ENCODE results near the gene PTPRK. TPM values are rescaled to one million over a fixed set of nuclear protein-coding genes. Genes with fewer than 3 reads are reported as not detected.

Gene PTPRK
- total and polyA plus RNA-seq, 9 of the 15 experiments (the other 6 are each of a cell fraction or from before 2014, with no cell fraction given) = 0.04 to 0.51 TPM; not detected in 7

DNA sequence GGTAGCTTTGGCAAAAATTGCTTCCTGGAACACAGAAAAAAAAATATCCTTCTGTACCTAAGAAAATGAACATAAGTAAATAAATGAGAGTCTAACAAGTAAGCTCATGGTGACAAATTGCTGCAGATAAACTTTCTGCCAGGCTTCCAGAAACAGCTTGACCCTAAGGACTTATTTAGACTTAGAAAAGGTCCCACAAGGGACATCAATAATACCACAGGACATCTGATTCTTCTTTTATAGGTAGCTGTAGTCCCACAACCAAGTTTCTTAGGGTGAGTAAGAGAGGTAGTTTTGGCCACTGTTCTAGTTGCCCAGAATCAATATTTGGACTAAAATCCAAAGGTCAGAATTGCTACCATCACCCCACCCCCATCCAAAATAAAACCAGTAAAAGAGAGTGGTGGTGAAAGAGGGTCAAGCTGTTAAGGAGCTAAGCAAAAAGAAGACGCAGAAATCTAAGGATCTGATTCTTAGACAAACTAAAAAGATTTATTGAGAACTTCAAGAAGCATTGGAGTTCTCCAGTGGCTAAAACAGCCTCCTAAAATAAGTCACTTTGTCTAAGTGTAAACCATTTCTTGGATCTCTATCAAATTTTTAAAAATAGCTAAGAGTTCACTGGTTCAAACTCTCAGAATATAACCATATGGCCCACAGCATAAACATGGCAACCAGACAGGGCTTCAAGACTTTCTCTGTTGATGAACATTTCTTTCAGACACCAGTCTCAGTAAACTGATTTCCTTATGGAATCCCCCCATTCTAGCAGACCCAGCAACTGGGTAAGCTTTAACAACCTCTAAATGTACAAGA lies 180.6 kb downstream of the PTPRK start (continued):
- TF ChIP-seq STAT5A (IDR thresholded peaks at IDR 0.05; ENCODE audit: borderline replicate concordance, low read length) (no peak), PRMT5 (CRISPR knock-in tag; IDR thresholded peaks at IDR 0.05) (no peak), ZNF354B (CRISPR knock-in tag; IDR thresholded peaks at IDR 0.05) (no peak), NCOA4 (IDR thresholded peaks at IDR 0.05; ENCODE audit: partially characterized antibody) (no peak), PPARD (CRISPR knock-in tag; IDR thresholded peaks at IDR 0.05) (no peak), ZNF311 (CRISPR knock-in tag; IDR thresholded peaks at IDR 0.05) (no peak), ZNF766 (CRISPR knock-in tag; conservative IDR thresholded peaks at IDR 0.05) (no peak)

DNA sequence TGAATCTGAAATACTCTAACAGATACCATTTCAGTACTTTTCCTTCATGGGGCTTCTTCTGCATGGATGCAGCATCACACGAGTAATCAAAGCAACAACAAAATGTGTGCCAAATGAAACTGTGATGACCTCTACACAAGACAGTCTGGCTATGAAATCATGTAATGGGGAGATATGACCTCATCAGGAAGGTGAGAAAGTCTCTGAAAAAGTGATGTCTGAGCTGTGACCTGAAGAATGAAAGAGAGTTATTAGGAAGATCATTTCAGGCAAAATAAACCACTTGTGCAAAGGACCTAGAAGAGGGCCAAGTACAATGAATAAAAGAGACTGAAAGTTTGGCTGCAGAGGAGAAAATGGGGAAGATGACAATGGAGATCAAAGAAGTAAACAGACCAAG lies 182.8 kb downstream of the PTPRK start:
- no peak for FAIRE-seq
- no peak overlapping the region for H3K9ac ChIP-seq (ENCODE audit: insufficient read depth in 1 of 2, low read depth in 2 of 2, low read length in 2 of 2)
- no peaks in the 10 kb centered on the region for H3K27me3 ChIP-seq (ENCODE audit: control insufficient read depth in 2 of 2, insufficient read depth in 2 of 2, low read length in 2 of 2)
- H3K9me1 ChIP-seq (ENCODE audit: control insufficient read depth, insufficient read depth, low read length) = no peaks in the 10 kb centered on the region
- intact Hi-C loops (cut with micrococcal nuclease) (no loop called here), in situ Hi-C loops (cut with MboI) (no loop called here)
- H3K36me3 ChIP-seq (ENCODE audit: control insufficient read depth, insufficient read depth, low read length) = no peaks in the 10 kb centered on the region
- no peaks in the 10 kb centered on the region for H4K20me1 ChIP-seq (replicated peaks; ENCODE audit: control insufficient read depth, insufficient read depth, low read length)
- CTCF ChIA-PET (ENCODE audit: low intra/inter-chr PET ratio) = no interaction called here
- ATAC-seq = no peak
- no peaks in the 10 kb centered on the region for H3K4me1 ChIP-seq (replicated peaks in 1 of 2; ENCODE audit: control insufficient read depth in 2 of 2, insufficient read depth in 2 of 2, low read length in 2 of 2)
- no peak overlapping the region for H3K27ac ChIP-seq (ENCODE audit: extremely low read depth, low read depth, low read length)
- H3K4me2 ChIP-seq (ENCODE audit: insufficient read depth, low read length) = no peak overlapping the region
- H3K79me2 ChIP-seq (ENCODE audit: control insufficient read depth, insufficient read depth, low read length) = no peaks in the 10 kb centered on the region
- no TSS peak for BruUV-seq (replicated peaks)
- no peak for DNase-seq (ENCODE audit: extremely low read depth in 1 of 4, low spot score in 3 of 4)
- whole genome bisulfite sequencing (ENCODE audit: insufficient coverage, low coverage, missing lambda C conversion rate) = 0% methylated on average over 1 of the region's 1 CpG
- no peak overlapping the region for H2AFZ ChIP-seq (ENCODE audit: low read depth, low read length)
- no peak overlapping the region for H3K4me3 ChIP-seq
- POLR2A ChIA-PET = no interaction called here
- H3K9me3 ChIP-seq (replicated peaks; ENCODE audit: control insufficient read depth, insufficient read depth, low read depth, low read length) = no peaks in the 10 kb centered on the region
- TF ChIP-seq, protein P1, sequence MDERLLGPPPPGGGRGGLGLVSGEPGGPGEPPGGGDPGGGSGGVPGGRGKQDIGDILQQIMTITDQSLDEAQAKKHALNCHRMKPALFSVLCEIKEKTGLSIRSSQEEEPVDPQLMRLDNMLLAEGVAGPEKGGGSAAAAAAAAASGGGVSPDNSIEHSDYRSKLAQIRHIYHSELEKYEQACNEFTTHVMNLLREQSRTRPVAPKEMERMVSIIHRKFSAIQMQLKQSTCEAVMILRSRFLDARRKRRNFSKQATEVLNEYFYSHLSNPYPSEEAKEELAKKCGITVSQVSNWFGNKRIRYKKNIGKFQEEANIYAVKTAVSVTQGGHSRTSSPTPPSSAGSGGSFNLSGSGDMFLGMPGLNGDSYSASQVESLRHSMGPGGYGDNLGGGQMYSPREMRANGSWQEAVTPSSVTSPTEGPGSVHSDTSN (CRISPR knock-in tag; IDR thresholded peaks at IDR 0.05; ENCODE audit: low read depth) = no peak
- TF ChIP-seq, protein P1 (tag; conservative IDR thresholded peaks at IDR 0.05; ENCODE audit: low read depth) = no peak
- TF ChIP-seq ZFPM2 (CRISPR knock-in tag; IDR thresholded peaks at IDR 0.05) (no peak), ZSCAN32 (CRISPR knock-in tag; IDR thresholded peaks at IDR 0.05) (no peak), FOXP1 (CRISPR knock-in tag; IDR thresholded peaks at IDR 0.05) (no peak), NBN (IDR thresholded peaks at IDR 0.05; ENCODE audit: low read depth) (no peak)
- TF ChIP-seq, protein P2, sequence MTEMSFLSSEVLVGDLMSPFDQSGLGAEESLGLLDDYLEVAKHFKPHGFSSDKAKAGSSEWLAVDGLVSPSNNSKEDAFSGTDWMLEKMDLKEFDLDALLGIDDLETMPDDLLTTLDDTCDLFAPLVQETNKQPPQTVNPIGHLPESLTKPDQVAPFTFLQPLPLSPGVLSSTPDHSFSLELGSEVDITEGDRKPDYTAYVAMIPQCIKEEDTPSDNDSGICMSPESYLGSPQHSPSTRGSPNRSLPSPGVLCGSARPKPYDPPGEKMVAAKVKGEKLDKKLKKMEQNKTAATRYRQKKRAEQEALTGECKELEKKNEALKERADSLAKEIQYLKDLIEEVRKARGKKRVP (CRISPR knock-in tag; IDR thresholded peaks at IDR 0.05) = no peak

All from K562 (cell line).